Thyroid gland (tissue), 4 donors: Measurements from ENCODE around the gene AQR.
"Not testable (repeated sequence)": the region's sequence is repeated elsewhere in the genome, so short reads cannot be mapped to it uniquely, and the experiment has no call there.

Experiments
- CTCF ChIP-seq, 6 experiments: fragments of 200-600 bp in 3 of 6; fragments of 450-650 bp in 3 of 6; sonication (generic) in 3 of 6; IDR thresholded peaks; one replicate each; pipeline ENCODE4 v1.5.1; 2016 to 2019; ENCODE audit warnings: antibody characterized with exemption in 6 of 6, mild to moderate bottlenecking in 2 of 6, inconsistent platforms in 1 of 6, moderate library complexity in 1 of 6
- POLR2A ChIP-seq, 2 donors: fragments of 450-650 bp; IDR thresholded peaks; one replicate each; pipeline ENCODE4 v1.6.1; 2017; ENCODE audit warnings: antibody characterized with exemption in 2 of 2, mild to moderate bottlenecking in 2 of 2, moderate library complexity in 1 of 2

GRCh38 chr15:34812868-34813365 is 156.6 kb downstream of the AQR start:
- not testable (repeated sequence) for TF ChIP-seq CTCF, POLR2A (IDR thresholded peaks at IDR 0.05)
